ENCODE data around the gene MYO1D.

DNA sequence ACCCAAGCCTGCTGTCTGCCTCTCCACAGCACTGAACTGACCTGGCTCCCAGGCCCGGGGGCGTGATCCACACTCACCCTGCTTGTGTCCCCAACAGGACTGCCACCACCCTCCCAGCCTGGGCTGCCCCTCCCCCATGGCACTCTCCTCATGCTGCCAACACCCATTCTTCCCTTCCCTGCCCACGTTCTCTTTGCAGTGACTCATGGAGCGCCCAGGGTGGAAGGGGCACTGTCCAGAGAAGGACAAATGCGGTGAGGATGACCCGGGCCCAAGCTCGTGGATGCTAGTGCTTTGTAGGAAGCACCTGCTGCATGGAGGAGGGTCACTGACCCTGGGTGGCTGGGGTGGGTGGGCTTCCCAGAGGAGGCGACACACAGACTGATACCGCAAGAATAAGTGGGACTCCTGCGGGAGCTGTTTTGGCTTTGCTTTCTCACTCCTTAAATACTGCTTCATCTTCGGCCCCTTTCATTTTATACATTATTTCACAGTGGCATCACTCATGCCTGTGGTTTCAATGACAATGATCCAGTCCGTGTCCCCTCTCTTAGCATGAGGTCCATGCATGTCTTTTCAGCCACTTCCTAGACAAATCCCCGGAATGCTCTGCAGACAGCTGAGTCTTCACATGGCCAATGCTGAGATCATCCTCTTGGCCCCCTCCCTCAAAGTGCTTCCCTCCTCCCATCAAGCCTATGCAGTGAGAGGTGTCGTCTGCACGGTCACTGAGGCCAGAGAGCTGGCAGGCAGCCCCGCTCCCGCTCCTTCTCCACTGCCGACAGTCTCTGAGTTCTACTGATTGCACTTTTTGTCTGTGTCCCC, 372.5 kb downstream of the MYO1D start:
- TF ChIP-seq USF1 (IDR thresholded peaks at IDR 0.05) (no peak), CREB1 (IDR thresholded peaks at IDR 0.05; ENCODE audit: low read depth) (no peak), RAD21 (IDR thresholded peaks at IDR 0.05; ENCODE audit: low read depth) (no peak), TCF12 (IDR thresholded peaks at IDR 0.05; ENCODE audit: low read depth) (no peak), FOXM1 (IDR thresholded peaks at IDR 0.05; ENCODE audit: borderline replicate concordance, low read depth) (no peak), TAF1 (IDR thresholded peaks at IDR 0.05; ENCODE audit: low read depth) (no peak), EGR1 (IDR thresholded peaks at IDR 0.05) (no peak), EP300 (IDR thresholded peaks at IDR 0.05; ENCODE audit: borderline replicate concordance) (no peak), TEAD4 (IDR thresholded peaks at IDR 0.05) (no peak), NFIC (IDR thresholded peaks at IDR 0.05) (no peak)
- TF ChIP-seq, protein P1, sequence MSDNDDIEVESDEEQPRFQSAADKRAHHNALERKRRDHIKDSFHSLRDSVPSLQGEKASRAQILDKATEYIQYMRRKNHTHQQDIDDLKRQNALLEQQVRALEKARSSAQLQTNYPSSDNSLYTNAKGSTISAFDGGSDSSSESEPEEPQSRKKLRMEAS (IDR thresholded peaks at IDR 0.05): no peak

All from Ishikawa (cell line).